CD4-positive, alpha-beta T cell (primary cell): ENCODE measurements around the gene SMCO2. TPM values are rescaled to one million over a fixed set of nuclear protein-coding genes. Genes with fewer than 3 reads are reported as not detected.

ENCODE experiments used
- ATAC-seq: fragments of 200-7000 bp; cut with Tn5 transposase; one replicate; pipeline ENCODE4 v1.10.0; 2022; ENCODE audit warnings: mild to moderate bottlenecking; ENCODE audit not compliant: poor library complexity
- CTCF ChIA-PET: fragments of 350-600 bp; sonication (Branson Sonifier 250); formaldehyde crosslinking; loops from one replicate; lab custom pipeline; 2021; ENCODE audit warnings: antibody characterized with exemption, inconsistent platforms; lab: Charles Lee
- POLR2A ChIA-PET: fragments of 350-600 bp; sonication (Branson Sonifier 250); formaldehyde crosslinking; loops from one replicate; lab custom pipeline; 2021; ENCODE audit warnings: antibody characterized with exemption, inconsistent platforms; lab: Charles Lee
- DNase-seq, 14 experiments: peaks; one replicate each; pipeline ENCODE4 v3.0.0-alpha.2; 2013 to 2020; ENCODE audit warnings: mixed read lengths in 2 of 14
- H3K27ac ChIP-seq, 2 donors: one replicate each; pipeline versions ENCODE4 v1.5.1 to v1.7.0; 2013; ENCODE audit warnings: low read length in 2 of 2, low read depth in 1 of 2, mild to moderate bottlenecking in 1 of 2
- H3K27me3 ChIP-seq, 2 experiments: 1 replicate in 1 of 2; 2 replicates in 1 of 2; pipeline versions ENCODE4 v1.6.1 to v1.7.0; 2013; ENCODE audit warnings: low read length in 2 of 2, control low read depth in 1 of 2, mild to moderate bottlenecking in 1 of 2, moderate library complexity in 1 of 2; ENCODE audit not compliant: insufficient read depth in 2 of 2, control insufficient read depth in 1 of 2
- H3K36me3 ChIP-seq: one replicate; pipeline ENCODE4 v1.6.1; 2013; ENCODE audit warnings: low read length, control low read depth; ENCODE audit not compliant: insufficient read depth
- H3K4me1 ChIP-seq: one replicate; pipeline ENCODE4 v1.6.1; 2013; ENCODE audit warnings: low read length, control low read depth; ENCODE audit not compliant: insufficient read depth
- H3K4me3 ChIP-seq: one replicate; pipeline ENCODE4 v1.5.1; 2013; ENCODE audit warnings: mild to moderate bottlenecking, low read length, moderate library complexity
- H3K9me3 ChIP-seq, 2 experiments: 1 replicate in 1 of 2; 2 replicates in 1 of 2; pipeline versions ENCODE4 v1.6.1 to v1.7.0; 2013; ENCODE audit warnings: low read length in 2 of 2, mild to moderate bottlenecking in 2 of 2, control low read depth in 1 of 2, moderate library complexity in 1 of 2; ENCODE audit not compliant: control insufficient read depth in 1 of 2, insufficient read depth in 1 of 2
- H3K27ac Mint-ChIP-seq: one replicate; pipeline ENCODE4 v1.8.0; 2020; ENCODE audit warnings: mixed read lengths
- H3K27me3 Mint-ChIP-seq: one replicate; pipeline ENCODE4 v1.8.0; 2021; ENCODE audit warnings: mixed read lengths
- H3K36me3 Mint-ChIP-seq: one replicate; pipeline ENCODE4 v1.8.0; 2021; ENCODE audit warnings: low read depth, mixed read lengths
- H3K4me1 Mint-ChIP-seq: one replicate; pipeline ENCODE4 v1.8.0; 2021; ENCODE audit warnings: low read depth, mixed read lengths
- H3K4me3 Mint-ChIP-seq: one replicate; pipeline ENCODE4 v1.8.0; 2020; ENCODE audit warnings: mild to moderate bottlenecking, mixed read lengths
- H3K9me3 Mint-ChIP-seq: one replicate; pipeline ENCODE4 v1.8.0; 2020; ENCODE audit warnings: mixed read lengths
- CTCF ChIP-seq: fragments of 200-600 bp; IDR thresholded peaks from one replicate; pipeline ENCODE4 v1.8.0; 2022; ENCODE audit warnings: antibody characterized with exemption, mild to moderate bottlenecking
- intact Hi-C, 2 experiments: fragments of 100-400 bp; cut with DNase I in 1 of 2; cut with micrococcal nuclease in 1 of 2; formaldehyde crosslinking; loops; one replicate each; pipeline versions ENCODE4 v1.15.1 to v1.9.0; 2023 to 2025; cut with DNase I, micrococcal nuclease
- total RNA-seq, 174 experiments: library from RNA in 2 of 174; stranded (reverse) in 2 of 174; gene quantifications; one replicate each; pipeline ENCODE4 v1.2.3 and lab custom pipeline; 2021 to 2026

Gene SMCO2
- total RNA-seq, 2 experiments from 2014 or later: not detected

- Mint-ChIP-seq H3K9me3 (peaks cover 2% of the 10 kb centered on the region), H3K27ac (no peak overlapping the region), H3K36me3 (no peaks in the 10 kb centered on the region), H3K27me3 (peaks cover 5% of the 10 kb centered on the region), H3K4me3 (no peak overlapping the region), H3K4me1 (no peaks in the 10 kb centered on the region)
- no peak for DNase-seq
- Histone ChIP-seq H3K4me3 (no peak overlapping the region), H3K27me3 (no peaks in the 10 kb centered on the region), H3K36me3 (no peaks in the 10 kb centered on the region), H3K27ac (no peak overlapping the region), H3K9me3 (no peaks in the 10 kb centered on the region), H3K4me1 (no peaks in the 10 kb centered on the region)
- no peak for TF ChIP-seq CTCF
- POLR2A ChIA-PET: no interaction called here
- no peak for ATAC-seq
- CTCF ChIA-PET: no interaction called here
- intact Hi-C loops: no loop called here
These were observed 102.0 kb downstream of the SMCO2 start for GRCh38 chr12:27548301-27549199.

- Mint-ChIP-seq H3K27me3 (peaks cover 2% of the 10 kb centered on the region), H3K27ac (no peak overlapping the region), H3K4me3 (no peak overlapping the region), H3K9me3 (peaks cover 2% of the 10 kb centered on the region), H3K4me1 (no peaks in the 10 kb centered on the region), H3K36me3 (no peaks in the 10 kb centered on the region)
- no peaks in the 10 kb centered on the region for H3K9me3 ChIP-seq
- no peaks in the 10 kb centered on the region for H3K27me3 ChIP-seq
- intact Hi-C loops: no loop called here
- ATAC-seq: no peak
- ChIA-PET POLR2A (no interaction called here), CTCF (no interaction called here)
- no peaks in the 10 kb centered on the region for H3K36me3 ChIP-seq
- no peaks in the 10 kb centered on the region for H3K4me1 ChIP-seq
- TF ChIP-seq CTCF: no peak
- peak in 2 of 14 experiments; percentile 18 to 31 for DNase-seq
- no peak overlapping the region for H3K4me3 ChIP-seq
- H3K27ac ChIP-seq: no peak overlapping the region
These were observed 102.8 kb downstream of the SMCO2 start for GRCh38 chr12:27549236-27549800.

GRCh38 chr12:27549801-27550652 lies 103.5 kb downstream of the SMCO2 start:
- no peak overlapping the region for H3K27ac ChIP-seq
- POLR2A ChIA-PET: no interaction called here
- intact Hi-C loops: no loop called here
- H3K36me3 Mint-ChIP-seq: no peaks in the 10 kb centered on the region
- no peaks in the 10 kb centered on the region for H3K9me3 ChIP-seq
- H3K27me3 ChIP-seq: no peaks in the 10 kb centered on the region
- no peak for TF ChIP-seq CTCF
- no peak overlapping the region for H3K4me3 ChIP-seq
- ATAC-seq (no peak), DNase-seq (peak in 2 of 14 experiments; percentile 47 to 58)
- CTCF ChIA-PET: no interaction called here
- H3K27me3 Mint-ChIP-seq: no peaks in the 10 kb centered on the region
- no peaks in the 10 kb centered on the region for H3K4me1 Mint-ChIP-seq
- no peak overlapping the region for H3K4me3 Mint-ChIP-seq
- H3K27ac Mint-ChIP-seq: no peak overlapping the region
- H3K36me3 ChIP-seq: no peaks in the 10 kb centered on the region
- H3K9me3 Mint-ChIP-seq: no peaks in the 10 kb centered on the region
- H3K4me1 ChIP-seq: no peaks in the 10 kb centered on the region
